A549 (cell line): ENCODE measurements around the gene MAML2. TPM values are rescaled to one million over a fixed set of nuclear protein-coding genes. Genes with fewer than 3 reads are reported as not detected.

Experiments used
- ATAC-seq, 2 experiments: fragments of 200-7000 bp in 1 of 2; fragments of >200 bp in 1 of 2; cut with Nextera tagmentation in 1 of 2; cut with Tn5 transposase in 1 of 2; 3 replicates each; pipeline versions ENCODE4 v1.8.0 to v1.9.1; 2018 to 2020; ENCODE audit warnings: mild to moderate bottlenecking in 1 of 2, moderate library complexity in 1 of 2
- CTCF ChIA-PET: fragments of 300-600 bp; sonication (Branson Sonifier 250); formaldehyde crosslinking; extraction: SDS; loops from one replicate; lab custom pipeline; 2021; ENCODE audit warnings: antibody characterized with exemption, inconsistent platforms; lab: Yijun Ruan, JAX
- POLR2A ChIA-PET: fragments of 350-600 bp; formaldehyde crosslinking; extraction: SDS; loops from one replicate; lab custom pipeline; 2021; ENCODE audit warnings: antibody characterized with exemption, inconsistent platforms; lab: Yijun Ruan, JAX
- DNase-seq, 2 experiments: peaks; one replicate each; pipeline versions ENCODE4 v3.0.0 to v3.0.0-alpha.2; 2011 to 2016; ENCODE audit warnings: low read depth in 1 of 2, low spot score in 1 of 2
- FAIRE-seq: peaks from 2 replicates; lab custom pipeline; 2011; peaks lifted over from hg19 to GRCh38; lab: Jason Lieb, UNC
- H3K27ac ChIP-seq, 2 experiments: fragments of >200 bp; sonication (Bioruptor Twin); formaldehyde crosslinking; 3 replicates each; pipeline ENCODE4 v1.5.1; 2016 to 2017
- H3K4me1 ChIP-seq: fragments of >200 bp; sonication (Bioruptor Twin); formaldehyde crosslinking; 3 replicates; pipeline ENCODE4 v1.6.1; 2016
- H3K4me2 ChIP-seq: fragments of >200 bp; sonication (Bioruptor Twin); formaldehyde crosslinking; 3 replicates; pipeline ENCODE4 v1.6.1; 2016
- H3K4me3 ChIP-seq: fragments of >200 bp; sonication (Bioruptor Twin); formaldehyde crosslinking; 3 replicates; pipeline ENCODE4 v1.5.1; 2016
- H3K9me3 ChIP-seq: fragments of >200 bp; sonication (Bioruptor Twin); formaldehyde crosslinking; 3 replicates; pipeline ENCODE4 v1.6.1; 2016
- BHLHE40 ChIP-seq: IDR thresholded peaks from 2 replicates; pipeline ENCODE4 v1.6.1; 2012; ENCODE audit warnings: low read depth, low read length, inconsistent platforms
- CBX8 ChIP-seq: fragments of 200-600 bp; sonication (generic); IDR thresholded peaks from 2 replicates; pipeline ENCODE4 v1.6.1; 2016
- CHD2 ChIP-seq: fragments of 150-350 bp; IDR thresholded peaks from 2 replicates; pipeline ENCODE4 v1.6.1; 2014; ENCODE audit warnings: low read length; ENCODE audit not compliant: partially characterized antibody
- EHF ChIP-seq: fragments of 250-450 bp; sonication (Bioruptor Pico); IDR thresholded peaks from 2 replicates; pipeline ENCODE4 v1.5.0; 2020; ENCODE audit warnings: mild to moderate bottlenecking
- EHMT2 ChIP-seq: fragments of 200-600 bp; sonication (generic); IDR thresholded peaks from 2 replicates; pipeline ENCODE4 v1.6.1; 2016; ENCODE audit warnings: antibody characterized with exemption, low read depth, mild to moderate bottlenecking, moderate library complexity
- FOSL2 ChIP-seq, 2 experiments: fragments of 450-650 bp in 1 of 2; fragments of >200 bp in 1 of 2; sonication (Bioruptor Twin) in 1 of 2; formaldehyde crosslinking; IDR thresholded peaks; 2 replicates each; pipeline versions ENCODE4 v1.5.0 to v1.6.1; 2016 to 2020; ENCODE audit warnings: mild to moderate bottlenecking in 1 of 2, moderate library complexity in 1 of 2
- FOXS1 ChIP-seq: fragments of 250-450 bp; sonication (Bioruptor Pico); IDR thresholded peaks from 2 replicates; pipeline ENCODE4 v1.5.0; 2020; ENCODE audit warnings: mild to moderate bottlenecking, moderate library complexity
- HEYL ChIP-seq: fragments of 250-450 bp; sonication (Bioruptor Pico); IDR thresholded peaks from 2 replicates; pipeline ENCODE4 v1.8.0; 2021; ENCODE audit warnings: mild to moderate bottlenecking, moderate library complexity
- HOXA7 ChIP-seq: fragments of 250-450 bp; sonication (Bioruptor Pico); IDR thresholded peaks from 2 replicates; pipeline ENCODE4 v1.5.0; 2020; ENCODE audit warnings: mild to moderate bottlenecking, moderate library complexity
- HOXB13 ChIP-seq: fragments of 250-450 bp; sonication (Bioruptor Pico); IDR thresholded peaks from 2 replicates; pipeline ENCODE4 v1.5.0; 2020; ENCODE audit warnings: low read depth, mild to moderate bottlenecking, moderate library complexity
- KDM5A ChIP-seq: fragments of 200-600 bp; sonication (generic); IDR thresholded peaks from 2 replicates; pipeline ENCODE4 v1.6.1; 2016; ENCODE audit warnings: antibody characterized with exemption, mild to moderate bottlenecking
- MAFK ChIP-seq: fragments of 450-650 bp; IDR thresholded peaks from 2 replicates; pipeline ENCODE4 v1.6.1; 2014; ENCODE audit not compliant: partially characterized antibody
- NFE2L2 ChIP-seq: fragments of 150-350 bp; conservative IDR thresholded peaks from 2 replicates; pipeline ENCODE4 v1.6.1; 2014; ENCODE audit warnings: low read length
- NR3C1 ChIP-seq: fragments of >200 bp; sonication (Bioruptor Twin); formaldehyde crosslinking; IDR thresholded peaks from 3 replicates; pipeline ENCODE4 v1.6.1; 2017
- POLR2AphosphoS2 ChIP-seq: conservative IDR thresholded peaks from 2 replicates; pipeline ENCODE4 v1.6.1; 2012; ENCODE audit warnings: low read length, improper control_type of control experiment, inconsistent platforms
- RFX5 ChIP-seq: fragments of 450-650 bp; IDR thresholded peaks from 2 replicates; pipeline ENCODE4 v1.7.1; 2014; ENCODE audit warnings: antibody characterized with exemption, mild to moderate bottlenecking, moderate library complexity
- RNF2 ChIP-seq: fragments of 200-600 bp; sonication (generic); IDR thresholded peaks from 2 replicates; pipeline ENCODE4 v1.6.1; 2016; ENCODE audit warnings: low read depth, mild to moderate bottlenecking, antibody characterized with exemption, moderate library complexity, borderline replicate concordance
- TFCP2L1 ChIP-seq: fragments of 250-450 bp; sonication (Bioruptor Pico); IDR thresholded peaks from 2 replicates; pipeline ENCODE4 v1.5.0; 2021; ENCODE audit warnings: mild to moderate bottlenecking
- ZC3H11A ChIP-seq: fragments of 450-650 bp; IDR thresholded peaks from 2 replicates; pipeline ENCODE4 v1.6.1; 2014; ENCODE audit warnings: antibody characterized with exemption, mild to moderate bottlenecking
- ZFP36 ChIP-seq: fragments of 450-650 bp; IDR thresholded peaks from 2 replicates; pipeline ENCODE4 v1.6.1; 2014; ENCODE audit warnings: borderline replicate concordance; ENCODE audit not compliant: partially characterized antibody
- ZSCAN20 ChIP-seq: fragments of 250-450 bp; sonication (Bioruptor Pico); IDR thresholded peaks from 2 replicates; pipeline ENCODE4 v1.8.0; 2022; ENCODE audit warnings: mild to moderate bottlenecking, moderate library complexity
- WGBS: methylation state at CpG from one replicate; pipeline ENCODE4 v1.1.6; 2017; ENCODE audit errors: missing lambda C conversion rate; 5-methylcytosine and 5-hydroxymethylcytosine counted together
- polyA plus RNA-seq, 4 experiments: library from polyadenylated mRNA; depleted of rRNA in 3 of 4; stranded (reverse); fragments of >200 nt; fragmentation: RNase III in 1 of 4; extraction: RNeasy Plus Mini Kit Qiagen cat#74134 plus additional on column Dnase treatment in 1 of 4; gene quantifications; 2 replicates in 3 of 4; 3 replicates in 1 of 4; pipeline ENCODE4 v1.2.3, GENCODE V29; 2011 to 2017
- TF ChIP-seq, protein P1 (sequence below): fragments of 450-650 bp; IDR thresholded peaks from 2 replicates; pipeline ENCODE4 v1.6.1; 2014; ENCODE audit warnings: antibody characterized with exemption
- TF ChIP-seq, protein P2 (sequence below): IDR thresholded peaks from 2 replicates; pipeline ENCODE4 v1.6.1; 2012
- TF ChIP-seq, protein P3 (sequence below): fragments of 150-350 bp; IDR thresholded peaks from 2 replicates; pipeline ENCODE4 v1.6.1; 2014; ENCODE audit warnings: low read depth, mild to moderate bottlenecking, low read length
- TF ChIP-seq, protein P4 (sequence below): IDR thresholded peaks from 2 replicates; pipeline ENCODE4 v1.6.1; 2012
- TF ChIP-seq, protein P5 (sequence below): fragments of 250-450 bp; sonication (Bioruptor Pico); IDR thresholded peaks from 2 replicates; pipeline ENCODE4 v1.5.0; 2020; ENCODE audit warnings: low read depth, mild to moderate bottlenecking, moderate library complexity
- TF ChIP-seq, protein P6 (sequence below): fragments of >200 bp; sonication (Bioruptor Twin); formaldehyde crosslinking; IDR thresholded peaks from 3 replicates; pipeline ENCODE4 v1.5.1; 2016

MAML2 gene
- polyA plus RNA-seq, 2 of the 4 experiments (the other 2 are of a cell fraction), result 1.5 to 2.5 TPM

DNA sequence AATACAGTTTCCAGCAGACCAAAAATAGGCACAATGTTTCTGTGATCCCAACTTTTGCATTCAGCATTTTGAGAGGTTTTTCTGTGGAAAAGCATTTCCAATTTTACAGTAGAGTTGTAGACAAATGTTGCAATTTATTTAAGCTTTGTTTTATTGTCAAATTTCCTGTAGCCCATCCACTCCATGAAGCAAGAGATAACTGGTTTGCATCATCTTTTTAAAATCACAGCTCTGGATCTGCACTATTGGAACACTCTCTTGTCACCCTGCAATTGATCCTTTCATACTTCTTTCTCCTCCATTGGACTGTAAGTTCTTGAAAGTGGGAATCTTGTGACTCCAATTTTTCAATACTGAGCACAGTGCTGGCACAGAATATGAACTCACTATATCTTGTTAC is 86.0 kb downstream of the MAML2 start (continued):
- TF ChIP-seq POLR2AphosphoS2 (no peak), RFX5 (no peak)
- TF ChIP-seq, protein P1, sequence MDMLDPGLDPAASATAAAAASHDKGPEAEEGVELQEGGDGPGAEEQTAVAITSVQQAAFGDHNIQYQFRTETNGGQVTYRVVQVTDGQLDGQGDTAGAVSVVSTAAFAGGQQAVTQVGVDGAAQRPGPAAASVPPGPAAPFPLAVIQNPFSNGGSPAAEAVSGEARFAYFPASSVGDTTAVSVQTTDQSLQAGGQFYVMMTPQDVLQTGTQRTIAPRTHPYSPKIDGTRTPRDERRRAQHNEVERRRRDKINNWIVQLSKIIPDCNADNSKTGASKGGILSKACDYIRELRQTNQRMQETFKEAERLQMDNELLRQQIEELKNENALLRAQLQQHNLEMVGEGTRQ, result no peak
- TF ChIP-seq, all 56 proteins: peak for 0

DNA sequence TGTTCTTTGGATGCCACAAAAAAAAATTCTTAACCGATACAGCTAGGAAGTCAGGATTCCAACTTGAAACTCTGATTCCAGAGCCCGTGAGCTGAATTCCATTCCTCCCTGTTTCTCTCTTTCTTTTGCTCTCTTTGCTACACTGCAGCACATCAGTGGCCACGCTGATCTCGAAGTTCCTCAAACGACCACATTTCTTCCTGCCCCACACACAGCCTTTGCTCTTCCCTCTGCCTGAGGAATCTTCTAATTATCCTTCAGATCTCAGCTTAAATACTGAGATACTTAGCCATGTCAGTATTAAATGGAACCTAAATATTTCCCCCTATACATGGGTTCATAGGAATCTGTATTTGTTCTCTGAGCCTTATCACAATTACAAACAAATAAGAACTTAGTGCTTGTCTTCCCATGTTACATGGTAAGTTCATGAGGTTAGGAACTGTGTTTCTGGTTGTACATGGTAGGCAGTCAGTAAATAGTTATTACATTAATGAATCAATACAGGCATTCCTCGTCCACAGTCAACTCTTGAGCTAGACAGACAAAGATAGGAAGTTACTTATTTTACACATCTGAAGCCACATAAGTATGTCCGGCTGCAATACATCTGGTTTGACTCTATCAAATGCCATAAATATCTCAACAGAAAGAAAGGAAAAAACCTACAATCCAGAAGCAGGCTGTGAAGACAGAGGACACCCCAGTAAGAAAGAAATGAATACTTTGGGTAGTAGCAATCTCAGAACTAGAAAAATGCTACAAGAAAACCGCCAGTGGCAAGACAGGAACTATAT is 86.6 kb downstream of the MAML2 start:
- no peaks in the 10 kb centered on the region for H3K9me3 ChIP-seq
- 94% methylated on average over 8 of the region's 8 CpGs for WGBS
- ChIA-PET CTCF (interaction anchor here (0.9 kb wide), 1 partner anchor 18 kb away, joined by 4 read pairs; no protein-coding TSS in a partner anchor), POLR2A (interaction anchor here (0.6 kb wide), 1 partner anchor 13 kb away, joined by 6 read pairs; no protein-coding TSS in a partner anchor)
- TF ChIP-seq ZFP36 (no peak), HOXA7 (CRISPR knock-in tag) (no peak), HEYL (no peak), TFCP2L1 (CRISPR knock-in tag) (no peak), HOXB13 (CRISPR knock-in tag) (no peak), EHMT2 (no peak), RFX5 (no peak), BHLHE40 (no peak), FOSL2 (IDR thresholded peaks at IDR 0.05) (no peak), FOSL2 (CRISPR knock-in tag; IDR thresholded peaks at IDR 0.05) (no peak), KDM5A (no peak), FOXS1 (CRISPR knock-in tag) (no peak), ZSCAN20 (CRISPR knock-in tag) (no peak), ZC3H11A (no peak), NFE2L2 (no peak), RNF2 (no peak), CBX8 (no peak)
- TF ChIP-seq, protein P2, sequence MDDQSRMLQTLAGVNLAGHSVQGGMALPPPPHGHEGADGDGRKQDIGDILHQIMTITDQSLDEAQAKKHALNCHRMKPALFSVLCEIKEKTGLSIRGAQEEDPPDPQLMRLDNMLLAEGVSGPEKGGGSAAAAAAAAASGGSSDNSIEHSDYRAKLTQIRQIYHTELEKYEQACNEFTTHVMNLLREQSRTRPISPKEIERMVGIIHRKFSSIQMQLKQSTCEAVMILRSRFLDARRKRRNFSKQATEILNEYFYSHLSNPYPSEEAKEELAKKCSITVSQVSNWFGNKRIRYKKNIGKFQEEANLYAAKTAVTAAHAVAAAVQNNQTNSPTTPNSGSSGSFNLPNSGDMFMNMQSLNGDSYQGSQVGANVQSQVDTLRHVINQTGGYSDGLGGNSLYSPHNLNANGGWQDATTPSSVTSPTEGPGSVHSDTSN, result no peak
- TF ChIP-seq, protein P3, sequence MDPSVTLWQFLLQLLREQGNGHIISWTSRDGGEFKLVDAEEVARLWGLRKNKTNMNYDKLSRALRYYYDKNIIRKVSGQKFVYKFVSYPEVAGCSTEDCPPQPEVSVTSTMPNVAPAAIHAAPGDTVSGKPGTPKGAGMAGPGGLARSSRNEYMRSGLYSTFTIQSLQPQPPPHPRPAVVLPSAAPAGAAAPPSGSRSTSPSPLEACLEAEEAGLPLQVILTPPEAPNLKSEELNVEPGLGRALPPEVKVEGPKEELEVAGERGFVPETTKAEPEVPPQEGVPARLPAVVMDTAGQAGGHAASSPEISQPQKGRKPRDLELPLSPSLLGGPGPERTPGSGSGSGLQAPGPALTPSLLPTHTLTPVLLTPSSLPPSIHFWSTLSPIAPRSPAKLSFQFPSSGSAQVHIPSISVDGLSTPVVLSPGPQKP, result no peak
- DNase-seq (no peak), ATAC-seq (no peak), FAIRE-seq (no peak)
- peak overlapping the region; percentile 23 to 57; a peak in 3 of 6 replicates for H3K27ac ChIP-seq
- peaks cover 31% of the 10 kb centered on the region for H3K4me1 ChIP-seq
- 0 out of 3 replicates have a peak overlapping the region, but pooled peaks have one; percentile 2 for H3K4me2 ChIP-seq
- no peak overlapping the region for H3K4me3 ChIP-seq

DNA sequence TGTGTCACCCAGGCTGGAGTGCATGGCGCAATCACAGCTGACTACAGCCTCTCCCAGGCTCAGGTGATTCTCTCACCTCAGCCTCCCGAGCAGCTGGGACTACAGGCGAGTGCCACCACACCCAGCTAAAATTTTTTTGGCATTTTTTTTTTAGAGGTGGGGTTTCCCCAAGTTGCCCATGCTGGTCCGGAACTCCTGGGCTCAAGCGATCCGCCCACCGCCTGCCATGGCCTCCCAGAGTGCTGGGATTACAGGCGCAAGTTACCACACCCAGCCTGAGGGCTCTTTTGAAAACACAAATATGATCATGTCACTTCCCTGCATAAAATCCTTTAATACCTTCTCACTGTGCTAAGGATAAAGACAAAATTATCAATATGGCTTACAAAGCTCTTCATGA is 88.1 kb downstream of the MAML2 start:
- POLR2A ChIA-PET, result no interaction called here

More for the DNA sequence above, 88.1 kb downstream of the MAML2 start:
- Histone ChIP-seq H3K4me1 (peaks cover 21% of the 10 kb centered on the region), H3K4me2 (no peak overlapping the region), H3K4me3 (no peak overlapping the region), H3K27ac (no peak overlapping the region), H3K9me3 (no peaks in the 10 kb centered on the region)
- WGBS, result 86% methylated on average over 8 of the region's 8 CpGs
- FAIRE-seq (no peak), DNase-seq (no peak), ATAC-seq (no peak)
- CTCF ChIA-PET, result interaction anchor here (1.0 kb wide), 2 partner anchors 11 to 57 kb away, joined by 3 to 4 read pairs; no protein-coding TSS in a partner anchor
- no peak for TF ChIP-seq HEYL
- no peak for TF ChIP-seq HOXA7 (CRISPR knock-in tag)
- TF ChIP-seq NR3C1, result no peak
- no peak for TF ChIP-seq CHD2
- no peak for TF ChIP-seq POLR2AphosphoS2
- TF ChIP-seq, protein P4, sequence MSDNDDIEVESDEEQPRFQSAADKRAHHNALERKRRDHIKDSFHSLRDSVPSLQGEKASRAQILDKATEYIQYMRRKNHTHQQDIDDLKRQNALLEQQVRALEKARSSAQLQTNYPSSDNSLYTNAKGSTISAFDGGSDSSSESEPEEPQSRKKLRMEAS, result no peak
- no peak for TF ChIP-seq MAFK
- TF ChIP-seq, protein P3, result no peak
- TF ChIP-seq, protein P5, sequence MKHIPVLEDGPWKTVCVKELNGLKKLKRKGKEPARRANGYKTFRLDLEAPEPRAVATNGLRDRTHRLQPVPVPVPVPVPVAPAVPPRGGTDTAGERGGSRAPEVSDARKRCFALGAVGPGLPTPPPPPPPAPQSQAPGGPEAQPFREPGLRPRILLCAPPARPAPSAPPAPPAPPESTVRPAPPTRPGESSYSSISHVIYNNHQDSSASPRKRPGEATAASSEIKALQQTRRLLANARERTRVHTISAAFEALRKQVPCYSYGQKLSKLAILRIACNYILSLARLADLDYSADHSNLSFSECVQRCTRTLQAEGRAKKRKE, result no peak
- no peak for TF ChIP-seq ZC3H11A
- TF ChIP-seq EHF (CRISPR knock-in tag), result no peak
- TF ChIP-seq, protein P6, sequence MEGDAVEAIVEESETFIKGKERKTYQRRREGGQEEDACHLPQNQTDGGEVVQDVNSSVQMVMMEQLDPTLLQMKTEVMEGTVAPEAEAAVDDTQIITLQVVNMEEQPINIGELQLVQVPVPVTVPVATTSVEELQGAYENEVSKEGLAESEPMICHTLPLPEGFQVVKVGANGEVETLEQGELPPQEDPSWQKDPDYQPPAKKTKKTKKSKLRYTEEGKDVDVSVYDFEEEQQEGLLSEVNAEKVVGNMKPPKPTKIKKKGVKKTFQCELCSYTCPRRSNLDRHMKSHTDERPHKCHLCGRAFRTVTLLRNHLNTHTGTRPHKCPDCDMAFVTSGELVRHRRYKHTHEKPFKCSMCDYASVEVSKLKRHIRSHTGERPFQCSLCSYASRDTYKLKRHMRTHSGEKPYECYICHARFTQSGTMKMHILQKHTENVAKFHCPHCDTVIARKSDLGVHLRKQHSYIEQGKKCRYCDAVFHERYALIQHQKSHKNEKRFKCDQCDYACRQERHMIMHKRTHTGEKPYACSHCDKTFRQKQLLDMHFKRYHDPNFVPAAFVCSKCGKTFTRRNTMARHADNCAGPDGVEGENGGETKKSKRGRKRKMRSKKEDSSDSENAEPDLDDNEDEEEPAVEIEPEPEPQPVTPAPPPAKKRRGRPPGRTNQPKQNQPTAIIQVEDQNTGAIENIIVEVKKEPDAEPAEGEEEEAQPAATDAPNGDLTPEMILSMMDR, result no peak
- TF ChIP-seq EHMT2, result no peak
